GM12878 (cell line): ENCODE measurements around the gene SMARCAL1. TPM values are rescaled to one million over a fixed set of nuclear protein-coding genes. Genes with fewer than 3 reads are reported as not detected.

Experiments
- ATAC-seq: fragments of 200-7000 bp; cut with Tn5 transposase; 3 replicates; pipeline ENCODE4 v1.9.1; 2020; ENCODE audit warnings: mild to moderate bottlenecking, moderate library complexity
- BruUV-seq: library from RNA; stranded (reverse); fragments of 400-500 nt; replicated peaks from 2 replicates; lab custom pipeline; 2021; lab: Mats Ljungman, UMichigan
- CTCF ChIA-PET: fragments of 300-600 bp; sonication (Branson Sonifier 250); formaldehyde crosslinking; extraction: SDS; loops from one replicate; lab custom pipeline; 2021; ENCODE audit warnings: inconsistent platforms; lab: Yijun Ruan, JAX
- POLR2A ChIA-PET: fragments of 350-600 bp; formaldehyde crosslinking; extraction: SDS; loops from one replicate; lab custom pipeline; 2021; ENCODE audit warnings: inconsistent platforms; lab: Charles Lee
- RAD21 ChIA-PET: fragments of 300-600 bp; sonication (Branson Sonifier 250); formaldehyde crosslinking; loops from one replicate; lab custom pipeline; 2023; ENCODE audit warnings: antibody characterized with exemption; ENCODE audit not compliant: unreplicated experiment; lab: Charles Lee
- SMC1A ChIA-PET: fragments of 300-600 bp; sonication (Branson Sonifier 250); formaldehyde crosslinking; loops from one replicate; lab custom pipeline; 2023; ENCODE audit not compliant: unreplicated experiment, uncharacterized antibody; lab: Charles Lee
- DNase-seq: peaks from one replicate; pipeline ENCODE4 v3.0.0-alpha.2; 2011; ENCODE audit warnings: low read depth, low spot score
- FAIRE-seq: peaks from 3 replicates; lab custom pipeline; 2011; peaks lifted over from hg19 to GRCh38; lab: Jason Lieb, UNC
- H2AFZ ChIP-seq: 2 replicates; pipeline ENCODE4 v1.6.0; 2011; ENCODE audit warnings: low read depth, low read length, control low read depth; ENCODE audit not compliant: control insufficient read depth
- H3K27ac ChIP-seq: 2 replicates; pipeline ENCODE4 v1.5.1; 2011; ENCODE audit warnings: control low read depth; ENCODE audit not compliant: control insufficient read depth, insufficient read depth
- H3K27me3 ChIP-seq, 2 experiments: replicated peaks in 1 of 2; 2 replicates each; pipeline versions ENCODE4 v1.6.0 to v1.6.1; 2011; ENCODE audit warnings: low read length in 1 of 2; ENCODE audit not compliant: control insufficient read depth in 2 of 2, insufficient read depth in 2 of 2
- H3K36me3 ChIP-seq, 2 experiments: 2 replicates each; pipeline ENCODE4 v1.5.1; 2011; ENCODE audit warnings: low read length in 1 of 2; ENCODE audit not compliant: control insufficient read depth in 2 of 2, insufficient read depth in 2 of 2
- H3K4me1 ChIP-seq: 2 replicates; pipeline ENCODE4 v1.6.1; 2011; ENCODE audit warnings: mild to moderate bottlenecking, low read length, moderate library complexity, mixed read lengths; ENCODE audit not compliant: control insufficient read depth, insufficient read depth
- H3K4me2 ChIP-seq: 2 replicates; pipeline ENCODE4 v1.6.0; 2011; ENCODE audit warnings: control low read depth; ENCODE audit not compliant: control insufficient read depth, insufficient read depth
- H3K4me3 ChIP-seq: fragments of 200-600 bp; sonication (generic); 2 replicates; pipeline ENCODE4 v1.5.1; 2016
- H3K79me2 ChIP-seq: 2 replicates; pipeline ENCODE4 v1.6.0; 2011; ENCODE audit warnings: low read length; ENCODE audit not compliant: control insufficient read depth, insufficient read depth
- H3K9ac ChIP-seq: 2 replicates; pipeline ENCODE4 v1.8.0; 2011; ENCODE audit warnings: low read length, control low read depth, mixed read lengths; ENCODE audit not compliant: control insufficient read depth, insufficient read depth
- H3K9me3 ChIP-seq: replicated peaks from 3 replicates; pipeline ENCODE4 v1.5.1; 2011; ENCODE audit warnings: mild to moderate bottlenecking, low read length; ENCODE audit not compliant: control insufficient read depth, insufficient read depth
- H4K20me1 ChIP-seq: 2 replicates; pipeline ENCODE4 v1.6.0; 2011; ENCODE audit not compliant: control insufficient read depth, insufficient read depth
- BHLHE40 ChIP-seq, 2 experiments: fragments of 450-650 bp in 1 of 2; IDR thresholded peaks; 2 replicates each; pipeline ENCODE4 v1.6.1; 2011 to 2017; ENCODE audit warnings: low read depth in 2 of 2, borderline replicate concordance in 1 of 2, improper control_type of control experiment in 1 of 2, low read length in 1 of 2, mild to moderate bottlenecking in 1 of 2
- IKZF2 ChIP-seq, 2 experiments: fragments of 450-650 bp; IDR thresholded peaks; 2 replicates each; pipeline ENCODE4 v1.6.1; 2017; ENCODE audit warnings: mild to moderate bottlenecking in 2 of 2, moderate library complexity in 2 of 2
- KAT2A ChIP-seq: conservative IDR thresholded peaks from 2 replicates; pipeline ENCODE4 v1.6.1; 2011; ENCODE audit warnings: low read depth, low read length; ENCODE audit not compliant: control insufficient read depth
- NFYA ChIP-seq: IDR thresholded peaks from 2 replicates; pipeline ENCODE4 v1.6.1; 2011; ENCODE audit warnings: low read depth, mild to moderate bottlenecking, low read length, improper control_type of control experiment, borderline replicate concordance
- NFYB ChIP-seq: IDR thresholded peaks from 2 replicates; pipeline ENCODE4 v1.6.1; 2011; ENCODE audit warnings: low read depth, mild to moderate bottlenecking, low read length, improper control_type of control experiment, moderate library complexity; ENCODE audit not compliant: insufficient read depth
- RAD51 ChIP-seq: fragments of 450-650 bp; IDR thresholded peaks from 2 replicates; pipeline ENCODE4 v1.6.1; 2016; ENCODE audit warnings: moderate library complexity, mild to moderate bottlenecking, inconsistent platforms
- RB1 ChIP-seq: fragments of 450-650 bp; formaldehyde crosslinking; IDR thresholded peaks from 2 replicates; pipeline ENCODE4 v1.6.1; 2017; ENCODE audit warnings: mild to moderate bottlenecking, borderline replicate concordance
- RFX5 ChIP-seq: IDR thresholded peaks from 2 replicates; pipeline ENCODE4 v1.6.1; 2011; ENCODE audit warnings: low read depth, low read length, improper control_type of control experiment
- RUNX3 ChIP-seq: IDR thresholded peaks from 2 replicates; pipeline ENCODE4 v1.6.1; 2012; ENCODE audit warnings: low read length, inconsistent platforms
- SIN3A ChIP-seq: IDR thresholded peaks from 2 replicates; pipeline ENCODE4 v1.6.1; 2012; ENCODE audit warnings: low read depth, low read length, improper control_type of control experiment
- SMAD5 ChIP-seq: IDR thresholded peaks from 2 replicates; pipeline ENCODE4 v1.6.1; 2016; ENCODE audit warnings: antibody characterized with exemption, low read depth
- TCF12 ChIP-seq: IDR thresholded peaks from 2 replicates; pipeline ENCODE4 v1.6.1; 2011; ENCODE audit warnings: low read depth, mild to moderate bottlenecking, low read length
- TCF7 ChIP-seq: IDR thresholded peaks from 2 replicates; pipeline ENCODE4 v1.6.1; 2014; ENCODE audit warnings: antibody characterized with exemption, borderline replicate concordance
- USF1 ChIP-seq: IDR thresholded peaks from 2 replicates; pipeline ENCODE4 v1.6.1; 2011; ENCODE audit warnings: borderline replicate concordance, low read depth, mild to moderate bottlenecking, moderate library complexity, mixed read lengths, low read length; ENCODE audit not compliant: insufficient read depth; ENCODE audit errors: extremely low read length
- ZNF207 ChIP-seq: fragments of 450-650 bp; IDR thresholded peaks from 2 replicates; pipeline ENCODE4 v1.6.1; 2014; ENCODE audit warnings: antibody characterized with exemption, mild to moderate bottlenecking, borderline replicate concordance
- WGBS: methylation state at CpG from one replicate; pipeline ENCODE4 v1.1.6; 2016; ENCODE audit warnings: low lambda C conversion rate; ENCODE audit not compliant: insufficient replicate concordance, insufficient coverage; ENCODE audit errors: missing lambda C conversion rate; 5-methylcytosine and 5-hydroxymethylcytosine counted together
- in situ Hi-C: fragments of 300-500 bp; cut with MboI; formaldehyde crosslinking; loops from 9 replicates; pipeline ENCODE4 v1.14.3; 2018; ENCODE audit warnings: mixed read lengths
- intact Hi-C: fragments of 100-400 bp; cut with micrococcal nuclease; formaldehyde crosslinking; loops from one replicate; pipeline ENCODE4 v1.14.2; 2022; ENCODE audit not compliant: unreplicated experiment
- polyA plus RNA-seq, 11 experiments: library from polyadenylated mRNA; depleted of rRNA in 4 of 11; unstranded in 6 of 11; stranded (reverse) in 5 of 11; fragments of >200 nt; fragmentation: Nextera tagmentation in 4 of 11; fragmentation: Illumina TruSeq in 1 of 11; extraction: Ambion mirVana in 4 of 11; extraction: Trizol in 1 of 11; gene quantifications; 1 replicate in 1 of 11; 2 replicates in 10 of 11; pipeline versions ENCODE4 v1.2.1 to v1.2.3, GENCODE V29; 2011 to 2016; ENCODE audit warnings: inconsistent platforms in 2 of 11, missing spikeins in 2 of 11, low read depth in 1 of 11
- total RNA-seq, 4 experiments: library from RNA; depleted of rRNA in 3 of 4; stranded (reverse); fragments of >200 nt in 3 of 4; fragmentation: Illumina TruSeq in 1 of 4; extraction: Trizol in 1 of 4; gene quantifications; 2 replicates each; pipeline versions ENCODE4 v1.2.1 to v1.2.3, GENCODE V29; 2013 to 2021
- TF ChIP-seq, protein P1 (sequence below): IDR thresholded peaks from 2 replicates; pipeline ENCODE4 v1.6.1; 2011; ENCODE audit warnings: borderline replicate concordance, low read depth, mild to moderate bottlenecking, moderate library complexity, low read length; ENCODE audit not compliant: insufficient read depth, poor library complexity, severe bottlenecking

Gene SMARCAL1
- total and polyA plus RNA-seq, 10 of the 15 experiments (the other 5 are each of a cell fraction or from before 2014, with no cell fraction given) = 10.8 to 32.9 (median 21.8) TPM

- intact Hi-C loops = loop anchor here (10.0 kb wide), 1 partner anchor 457 kb away; no protein-coding TSS in a partner anchor
- 33% methylated on average over 9 of the region's 9 CpGs for WGBS
- ChIA-PET CTCF (interaction anchor here (0.7 to 1.5 kb wide), 10 partner anchors 10 to 382 kb away, joined by 3 to 4 read pairs (median 3); no protein-coding TSS in a partner anchor), POLR2A (interaction anchor here (0.5 to 2.0 kb wide), 3 partner anchors 10 to 293 kb away, joined by 3 to 11 read pairs (median 7); no protein-coding TSS in a partner anchor), RAD21 (no interaction called here), SMC1A (interaction anchor here (0.7 to 2.5 kb wide), 7 partner anchors 9 to 77 kb away, joined by 3 to 9 read pairs (median 3); no protein-coding TSS in a partner anchor)
- peak overlapping the region; percentile 3; the same call in 1 of the 2 replicates for H3K9ac ChIP-seq
- peak; percentile 66 for FAIRE-seq
- peak; percentile 90 for ATAC-seq
- peaks cover 36% of the 10 kb centered on the region for H3K4me1 ChIP-seq
- peak overlapping the region; percentile 17 for H3K4me2 ChIP-seq
- H3K4me3 ChIP-seq = no peak overlapping the region
- peak overlapping the region; percentile 82 for H3K27ac ChIP-seq
- H3K79me2 ChIP-seq = peaks cover 2% of the 10 kb centered on the region; the same call in 1 of the 2 replicates
- H3K9me3 ChIP-seq = no peaks in the 10 kb centered on the region
- BruUV-seq = TSS peak; percentile 80
- no peaks in the 10 kb centered on the region for H3K36me3 ChIP-seq
- H4K20me1 ChIP-seq = no peaks in the 10 kb centered on the region
- H2AFZ ChIP-seq = peak overlapping the region; percentile 15
- in situ Hi-C loops = no loop called here
- no peaks in the 10 kb centered on the region for H3K27me3 ChIP-seq
- peak; percentile 61 for DNase-seq
- TF ChIP-seq SIN3A (no peak), TCF7 (no peak), TCF12 (no peak), SMAD5 (0 out of 2 replicates have a peak, but pooled peaks have one; percentile 60), RB1 (no peak), IKZF2 (IDR thresholded peaks at IDR 0.05) (no peak; a peak in 3 of 4 replicates), RAD51 (no peak), NFYB (peak; percentile 83), NFYA (no peak; the same call in 1 of the 2 replicates), RFX5 (no peak), USF1 (no peak), ZNF207 (no peak), KAT2A (no peak), RUNX3 (peak; percentile 53), BHLHE40 (IDR thresholded peaks at IDR 0.05; ENCODE audit: borderline replicate concordance in 1 of 2, low read depth in 2 of 2, low read length in 1 of 2) (peak; percentile 64 to 67; a peak in 2 of 4 replicates)
- TF ChIP-seq, protein P1, sequence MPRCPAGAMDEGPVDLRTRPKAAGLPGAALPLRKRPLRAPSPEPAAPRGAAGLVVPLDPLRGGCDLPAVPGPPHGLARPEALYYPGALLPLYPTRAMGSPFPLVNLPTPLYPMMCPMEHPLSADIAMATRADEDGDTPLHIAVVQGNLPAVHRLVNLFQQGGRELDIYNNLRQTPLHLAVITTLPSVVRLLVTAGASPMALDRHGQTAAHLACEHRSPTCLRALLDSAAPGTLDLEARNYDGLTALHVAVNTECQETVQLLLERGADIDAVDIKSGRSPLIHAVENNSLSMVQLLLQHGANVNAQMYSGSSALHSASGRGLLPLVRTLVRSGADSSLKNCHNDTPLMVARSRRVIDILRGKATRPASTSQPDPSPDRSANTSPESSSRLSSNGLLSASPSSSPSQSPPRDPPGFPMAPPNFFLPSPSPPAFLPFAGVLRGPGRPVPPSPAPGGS = no peak
Observed at GRCh38 chr2:216491793-216492596, 79.7 kb downstream of the SMARCAL1 start.
